HG03060 (cell line): Measurements from ENCODE around the gene MAD2L2.

Experiments
- ATAC-seq: cut with Tn5 transposase; IDR thresholded peaks from one replicate; pipeline ENCODE4 v1.9.1; 2021; ENCODE audit warnings: low read depth, moderate number of reproducible peaks; ENCODE audit not compliant: unreplicated experiment

The MAD2L2 gene

DNA sequence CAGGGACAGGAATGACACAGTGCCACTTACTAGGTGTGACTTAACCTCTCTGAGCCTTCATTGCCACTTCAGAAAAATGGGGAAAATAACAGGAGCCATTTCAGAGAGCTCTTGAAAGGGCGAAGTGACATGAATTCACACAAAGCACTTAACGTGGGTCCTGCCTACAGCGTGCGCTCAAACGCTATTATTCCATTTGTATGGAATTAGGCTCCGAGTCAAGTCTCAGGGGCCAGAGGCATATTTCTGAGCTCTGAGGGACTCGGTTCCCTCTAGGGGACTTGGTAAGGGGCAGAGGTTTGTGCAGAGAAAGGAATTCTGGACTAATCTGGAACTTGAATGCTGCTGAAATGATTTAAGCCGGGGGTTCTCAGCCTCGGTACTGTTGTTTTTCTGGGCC is 24.6 kb upstream of the MAD2L2 start:
- no peak for ATAC-seq

DNA sequence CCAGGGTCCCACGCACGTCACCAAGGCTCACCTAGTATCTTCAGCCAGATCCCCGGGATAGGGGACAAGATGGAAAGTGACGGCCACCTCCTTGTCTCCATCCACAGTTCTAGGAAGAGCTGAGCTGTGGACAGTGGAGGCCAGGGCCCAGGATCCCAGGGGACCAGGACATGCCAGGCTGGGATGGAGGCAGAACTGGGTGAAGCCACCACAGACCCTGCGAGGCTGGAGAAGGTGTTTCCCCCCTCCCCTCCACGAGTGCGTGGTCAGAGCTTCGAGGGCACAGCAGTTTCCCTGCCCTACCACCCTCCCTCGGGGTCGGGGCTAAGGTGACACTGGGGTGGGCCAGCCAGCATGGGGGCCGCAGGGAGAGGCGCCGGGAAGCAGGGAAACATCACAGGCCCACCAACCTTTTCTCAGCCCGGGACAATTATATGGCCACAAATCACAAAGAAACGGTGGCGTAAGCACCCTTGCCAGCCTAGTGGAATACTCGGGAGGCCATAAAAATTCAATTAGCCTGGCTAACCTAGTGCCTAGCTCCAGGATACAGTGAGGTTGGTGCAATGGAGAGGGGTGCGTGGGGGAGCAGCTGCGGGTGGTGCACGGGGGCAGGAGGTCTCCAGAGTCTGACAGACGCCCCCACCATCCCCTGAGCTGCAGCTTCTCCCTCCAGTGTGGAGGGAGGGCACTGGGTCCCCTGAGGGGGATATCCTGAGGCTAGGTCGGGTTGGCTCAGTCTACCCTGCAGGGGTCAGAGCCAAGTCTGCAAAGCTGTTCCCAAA is 23.9 kb upstream of the MAD2L2 start:
- ATAC-seq = no peak

DNA sequence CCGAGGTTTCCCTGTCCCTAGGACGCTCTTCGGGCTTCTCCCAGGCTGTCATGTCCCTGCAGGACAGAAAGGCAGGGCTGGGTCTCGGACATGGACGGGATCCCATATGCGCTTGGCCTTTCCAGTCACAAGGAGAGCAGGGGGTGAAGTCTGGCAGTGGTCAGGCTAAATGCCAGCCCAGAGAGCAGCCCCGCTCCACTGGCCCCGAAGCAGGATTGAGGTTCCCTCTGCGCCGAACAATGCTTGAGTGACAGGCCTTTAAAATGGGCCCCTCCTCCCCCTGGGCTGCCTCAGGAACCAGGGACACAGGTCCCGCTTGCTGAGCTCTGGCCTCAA is 23.2 kb upstream of the MAD2L2 start:
- ATAC-seq = no peak

DNA sequence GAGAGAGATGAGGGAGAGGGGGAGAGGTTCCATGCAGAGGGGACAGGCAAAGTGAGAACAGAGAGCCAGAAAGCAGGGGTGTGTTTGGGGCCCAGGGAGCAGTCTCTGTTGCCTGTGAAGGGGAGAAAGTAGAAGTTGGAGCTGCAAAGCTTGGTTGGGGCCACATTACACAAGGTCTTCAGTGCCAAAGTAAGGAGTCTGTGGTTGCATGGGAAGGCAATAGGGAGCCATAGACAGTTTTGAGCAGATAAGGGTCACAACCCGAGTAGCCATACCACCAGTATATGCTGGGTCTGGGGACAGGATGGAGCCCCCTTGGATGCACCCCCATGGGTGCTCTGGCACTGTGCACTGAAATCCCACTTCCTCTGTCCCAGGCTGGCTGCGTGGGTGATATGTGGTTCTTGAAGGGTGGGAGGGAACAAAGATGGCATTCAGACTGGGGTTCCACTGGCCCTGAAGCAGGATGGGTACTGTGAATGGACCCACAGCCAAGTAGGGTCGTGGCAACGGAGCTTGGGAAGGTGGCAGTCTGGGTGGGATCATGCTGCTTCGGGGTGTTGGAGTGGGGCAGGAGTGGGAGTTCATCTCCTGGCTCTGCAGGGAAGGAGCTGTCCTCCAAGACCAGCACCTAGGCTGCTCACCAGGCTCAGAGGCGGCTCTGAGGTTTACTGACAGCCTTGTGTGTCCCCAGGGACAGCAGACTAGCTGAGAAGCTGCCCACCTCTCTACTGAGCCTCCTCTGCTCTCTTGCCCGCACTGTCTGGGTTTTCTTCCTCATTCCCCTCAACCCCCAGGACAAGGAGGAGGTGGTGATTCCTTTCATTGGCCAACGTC is 22.6 kb upstream of the MAD2L2 start:
- no peak for ATAC-seq

DNA sequence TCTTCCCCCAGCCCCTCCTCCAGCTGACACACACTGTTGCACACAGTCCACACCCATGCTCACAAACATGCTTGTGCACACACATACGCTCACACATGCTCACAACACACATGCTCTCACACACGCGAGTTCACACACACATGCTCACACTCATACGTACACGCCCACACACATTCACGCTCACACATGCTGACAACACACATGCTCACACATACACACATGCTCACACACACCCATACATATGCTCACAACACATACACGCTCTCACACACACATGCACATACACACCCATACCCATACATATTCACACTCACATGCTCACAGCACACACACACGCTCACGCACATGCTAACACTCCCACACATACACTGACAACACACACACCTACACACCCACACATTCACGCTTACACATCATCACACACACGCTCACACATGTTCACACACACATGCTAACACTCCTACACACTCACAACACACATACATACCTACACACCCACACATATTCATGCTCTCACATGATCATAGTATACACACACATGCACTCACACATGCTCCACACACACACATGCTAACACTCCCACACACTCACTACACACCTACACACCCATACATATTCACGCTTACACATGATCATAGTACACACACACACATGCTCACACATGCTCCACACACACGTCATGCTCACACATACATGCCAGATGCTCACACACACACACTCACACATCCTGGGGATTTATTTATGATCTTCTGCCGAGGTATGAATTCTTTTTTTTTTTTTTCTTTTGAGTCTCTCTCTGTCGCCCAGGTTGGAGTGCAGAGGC is 21.2 kb upstream of the MAD2L2 start:
- no peak for ATAC-seq

DNA sequence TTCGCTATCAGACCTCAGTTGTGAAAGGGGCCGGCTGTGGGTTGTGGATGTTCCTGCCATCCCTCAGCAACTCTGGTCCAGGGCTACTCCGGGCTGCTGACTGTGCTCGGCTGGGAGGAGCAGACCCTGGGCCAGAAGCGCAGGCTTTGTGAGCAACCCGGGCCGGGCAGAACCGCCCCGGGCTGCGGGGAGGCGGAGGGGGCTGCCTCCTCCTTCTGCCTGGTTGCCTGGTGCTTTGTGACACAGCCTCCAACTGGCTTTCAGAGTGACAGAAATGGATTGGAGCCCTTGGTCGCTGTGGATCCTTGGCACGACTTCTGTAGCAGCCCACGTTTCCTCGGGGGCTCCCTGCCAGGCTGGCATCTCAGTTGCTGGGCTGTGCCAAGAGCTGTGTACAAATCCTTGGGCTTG is 20.6 kb upstream of the MAD2L2 start:
- no peak for ATAC-seq

DNA sequence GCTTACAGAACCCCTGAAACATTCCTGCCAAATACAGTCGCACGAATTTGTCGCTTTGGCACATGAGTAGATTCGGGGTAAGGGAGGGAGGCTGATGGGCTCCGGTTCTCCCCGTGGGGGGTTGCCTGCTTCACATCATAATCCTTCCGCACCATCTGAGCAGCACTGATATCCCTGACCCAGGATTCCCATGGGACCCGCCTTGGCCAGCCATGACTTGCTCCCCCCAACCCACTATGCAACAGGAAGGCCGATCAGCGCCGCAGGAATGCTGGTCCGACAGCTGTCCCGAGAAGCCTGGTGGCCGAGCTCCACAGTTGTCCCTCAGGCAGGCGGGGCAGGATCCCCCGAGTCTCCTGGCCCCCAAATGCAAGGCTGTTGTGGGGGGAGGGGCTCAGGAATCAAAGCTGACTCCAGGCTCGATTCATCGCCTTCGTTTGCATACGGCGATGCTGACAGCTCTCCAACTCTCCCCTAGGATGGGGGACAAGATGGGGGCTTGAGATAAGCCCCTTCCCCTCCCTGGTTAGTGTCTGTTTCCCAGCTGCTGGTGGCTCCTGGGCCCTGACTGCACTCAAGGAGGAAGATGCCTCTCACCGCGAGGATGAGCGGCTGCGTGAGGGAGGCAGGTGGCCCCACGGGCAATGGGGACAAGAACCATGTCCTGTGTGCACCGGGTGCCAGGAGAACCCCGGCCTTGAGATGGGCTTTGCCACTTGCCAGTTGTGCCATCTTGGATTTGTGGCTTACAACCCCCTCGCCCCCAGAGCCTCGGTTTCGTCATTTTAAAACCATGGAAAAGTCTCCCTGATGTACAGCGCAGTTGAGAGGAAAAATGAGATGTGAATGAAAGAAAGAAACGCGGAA is 19.9 kb upstream of the MAD2L2 start:
- ATAC-seq = no peak

DNA sequence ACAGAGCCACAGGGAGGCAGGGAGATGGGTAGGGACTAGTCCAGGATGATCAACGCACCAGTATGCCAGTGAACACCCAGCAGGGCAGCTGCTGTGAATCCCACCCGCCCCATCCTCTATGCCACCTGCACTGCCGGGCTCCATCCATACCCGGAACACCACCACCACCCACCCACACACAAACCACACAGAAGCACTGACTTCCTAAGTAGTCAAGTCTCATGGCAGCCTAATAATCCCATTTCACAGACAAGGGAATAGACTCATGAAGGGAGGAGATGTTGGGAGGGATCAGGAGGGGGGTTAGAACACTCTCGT is 16.9 kb upstream of the MAD2L2 start:
- no peak for ATAC-seq

DNA sequence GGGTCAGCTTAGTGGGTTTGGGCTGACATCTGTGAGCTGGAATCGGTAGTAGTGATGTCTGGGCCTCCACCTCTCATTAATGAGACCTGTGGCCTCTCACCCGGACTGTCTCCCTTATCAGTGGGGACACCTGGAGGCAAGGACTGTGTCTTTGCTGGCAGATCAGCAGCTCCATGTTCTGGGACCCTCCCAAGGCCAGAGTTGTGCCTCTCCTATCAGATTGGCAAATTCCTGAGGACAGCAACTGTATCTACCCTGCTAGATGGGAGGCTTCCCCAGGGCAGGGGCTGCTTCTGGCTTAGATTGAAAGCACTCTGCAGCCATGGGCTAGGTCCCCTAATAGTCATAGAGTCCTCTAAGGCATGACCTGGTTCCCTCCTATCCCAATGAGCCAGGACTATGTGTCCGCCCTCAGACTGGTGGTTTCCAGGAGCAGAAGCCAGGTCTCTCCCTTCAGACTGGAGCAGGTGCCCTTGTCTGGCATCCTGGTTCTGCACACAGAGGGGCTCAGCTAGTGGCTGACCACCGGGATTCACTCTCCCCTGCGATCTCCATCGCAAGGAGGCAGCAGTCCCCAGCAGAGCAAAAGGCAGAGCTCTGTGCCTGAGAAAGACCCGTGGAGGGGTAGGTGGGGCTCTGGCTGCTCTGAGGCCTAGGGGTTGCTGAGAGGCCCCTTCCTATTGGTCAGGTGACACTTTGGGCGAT is 16.4 kb upstream of the MAD2L2 start:
- ATAC-seq = no peak

DNA sequence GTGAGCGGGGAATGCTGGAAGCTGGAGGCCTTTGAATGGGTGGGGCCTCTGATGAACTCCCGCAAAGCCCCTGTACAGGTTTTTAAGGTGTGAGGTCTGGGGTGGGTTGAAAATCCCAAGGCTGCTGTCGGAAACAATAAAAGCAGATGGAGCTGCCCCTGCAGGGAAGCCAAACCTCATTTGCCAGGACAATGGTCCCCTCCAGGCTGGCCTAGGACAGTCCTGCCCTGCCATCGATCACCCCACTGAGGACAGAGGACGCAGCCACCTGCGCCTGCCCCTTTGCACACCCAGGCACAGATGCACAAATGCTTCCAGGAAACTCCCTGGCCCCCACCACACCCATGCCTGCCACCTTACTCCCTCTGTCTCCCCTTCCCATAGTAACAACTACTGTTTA is 14.9 kb upstream of the MAD2L2 start:
- no peak for ATAC-seq

DNA sequence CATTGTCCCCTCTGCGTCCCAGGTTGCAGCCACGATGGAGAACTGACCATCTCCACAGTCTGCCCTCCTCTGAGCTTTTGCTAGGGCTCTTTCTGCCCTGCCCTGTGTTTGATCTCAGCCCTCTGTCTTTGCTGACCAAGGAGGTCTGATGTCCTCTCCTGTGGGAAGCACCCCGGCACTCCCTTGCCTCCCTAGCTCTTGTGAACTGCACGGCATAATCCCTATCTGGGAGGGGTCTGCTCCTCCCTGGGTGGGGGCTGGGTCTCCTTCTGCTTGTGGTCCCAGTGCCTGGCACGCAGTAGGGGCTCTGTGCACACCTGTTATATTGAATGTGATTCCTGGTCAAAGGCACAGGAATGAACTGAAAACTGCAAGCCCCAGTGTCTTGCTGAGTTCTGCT is 13.0 kb upstream of the MAD2L2 start:
- ATAC-seq = no peak

DNA sequence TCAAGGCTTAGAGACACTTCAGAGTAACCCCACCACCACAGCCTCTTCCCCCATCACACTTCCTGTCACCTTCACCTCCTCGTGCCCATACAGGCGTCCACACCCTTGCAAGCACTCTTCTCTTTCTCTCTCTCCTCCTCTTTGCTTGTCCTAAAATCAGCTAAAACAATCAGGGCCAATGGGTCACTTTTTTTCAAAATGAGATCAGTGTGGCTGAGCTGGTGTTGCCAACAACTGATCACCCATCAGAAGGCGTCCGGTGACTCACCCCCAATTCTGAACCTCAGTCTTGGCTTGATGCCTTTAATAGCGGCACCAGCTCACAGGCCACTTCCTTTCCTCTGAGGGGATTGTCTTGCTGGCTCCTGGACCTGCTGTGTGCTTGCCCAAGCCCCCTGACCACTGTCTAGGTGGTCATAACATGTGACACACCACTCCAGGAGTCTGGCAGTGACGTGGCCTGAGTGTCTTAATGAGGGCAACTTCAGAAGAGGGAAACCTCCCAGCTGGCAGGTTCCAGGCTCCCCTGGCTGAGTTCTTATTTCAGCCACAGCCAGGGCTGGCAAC is 12.2 kb upstream of the MAD2L2 start:
- ATAC-seq = no peak

DNA sequence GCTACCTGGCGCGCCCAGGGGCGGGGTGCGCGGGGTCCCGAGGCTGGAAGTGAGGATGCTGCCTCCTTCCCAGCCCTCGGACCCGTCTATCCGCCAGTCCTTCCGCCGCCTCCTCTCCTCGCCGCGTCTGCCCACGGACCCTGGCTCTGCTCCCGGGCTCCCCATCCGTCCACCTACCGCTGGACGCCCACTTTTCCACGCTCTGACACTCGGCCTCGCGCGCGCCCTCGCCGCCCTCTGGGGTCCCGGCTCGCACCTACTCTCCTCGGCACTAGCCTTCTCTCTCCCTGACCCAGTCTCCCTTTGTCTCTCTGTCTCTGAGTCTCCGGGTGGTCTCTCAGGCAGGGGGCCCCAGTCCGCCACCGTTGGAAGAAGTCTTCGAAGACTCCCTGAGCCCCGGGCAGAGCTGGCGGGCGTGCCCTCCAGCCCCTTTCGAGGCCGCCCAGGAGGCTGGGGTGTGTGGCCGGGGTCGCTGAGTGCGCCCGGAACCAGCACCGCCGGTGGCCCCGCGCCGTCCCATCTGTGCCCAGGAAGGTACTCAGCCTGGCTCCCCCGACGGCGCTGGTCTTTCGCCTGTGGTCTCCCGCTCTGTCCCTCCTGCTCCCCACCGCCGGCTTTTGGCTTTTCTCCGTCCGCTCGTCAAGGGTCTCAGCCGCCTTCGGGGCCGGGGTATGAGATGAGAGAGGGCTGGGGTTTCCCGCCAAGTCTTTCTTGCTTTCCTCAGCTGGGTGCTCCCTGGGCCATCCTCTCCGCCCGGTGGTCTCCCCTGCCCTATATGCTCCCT is 11.2 kb upstream of the MAD2L2 start:
- ATAC-seq = no peak

DNA sequence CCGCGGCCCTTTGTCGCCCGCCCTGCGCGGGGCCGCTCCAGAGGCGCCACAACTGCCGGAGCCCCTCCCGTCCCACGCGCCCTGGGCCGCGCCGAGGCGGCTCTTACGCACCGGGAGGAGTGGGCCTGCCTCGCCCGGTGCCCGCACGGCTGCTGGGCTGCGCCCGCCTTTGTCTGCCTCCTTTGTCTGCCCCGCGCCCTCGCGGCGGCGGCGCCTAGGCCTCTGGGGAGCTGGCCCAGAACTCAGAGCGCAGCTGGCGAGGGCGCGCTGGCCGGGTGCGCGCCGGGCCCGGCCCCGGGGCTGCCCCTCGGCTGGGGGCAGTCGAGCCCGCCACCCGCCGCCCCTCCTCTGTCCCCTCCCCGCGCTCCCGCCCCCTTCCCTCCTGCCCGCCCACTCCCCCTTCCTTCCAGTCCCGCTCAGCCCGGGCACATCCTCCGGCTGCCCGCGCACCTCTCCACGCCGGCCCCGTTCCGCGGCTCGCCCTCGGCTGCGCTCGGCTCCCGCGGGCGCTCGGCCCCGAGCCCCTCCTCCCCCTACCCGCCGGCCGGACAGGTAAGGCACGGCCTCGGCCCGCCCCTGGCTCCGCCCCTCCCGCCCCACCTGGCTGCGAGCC is 10.5 kb upstream of the MAD2L2 start, which contains the start of gene DRAXIN:
DRAXIN (plus strand) TSS at position 409 of the 613 bp plus-strand sequence. CDS start 14,549 bp downstream, outside the sequence.
- ATAC-seq = no peak

DNA sequence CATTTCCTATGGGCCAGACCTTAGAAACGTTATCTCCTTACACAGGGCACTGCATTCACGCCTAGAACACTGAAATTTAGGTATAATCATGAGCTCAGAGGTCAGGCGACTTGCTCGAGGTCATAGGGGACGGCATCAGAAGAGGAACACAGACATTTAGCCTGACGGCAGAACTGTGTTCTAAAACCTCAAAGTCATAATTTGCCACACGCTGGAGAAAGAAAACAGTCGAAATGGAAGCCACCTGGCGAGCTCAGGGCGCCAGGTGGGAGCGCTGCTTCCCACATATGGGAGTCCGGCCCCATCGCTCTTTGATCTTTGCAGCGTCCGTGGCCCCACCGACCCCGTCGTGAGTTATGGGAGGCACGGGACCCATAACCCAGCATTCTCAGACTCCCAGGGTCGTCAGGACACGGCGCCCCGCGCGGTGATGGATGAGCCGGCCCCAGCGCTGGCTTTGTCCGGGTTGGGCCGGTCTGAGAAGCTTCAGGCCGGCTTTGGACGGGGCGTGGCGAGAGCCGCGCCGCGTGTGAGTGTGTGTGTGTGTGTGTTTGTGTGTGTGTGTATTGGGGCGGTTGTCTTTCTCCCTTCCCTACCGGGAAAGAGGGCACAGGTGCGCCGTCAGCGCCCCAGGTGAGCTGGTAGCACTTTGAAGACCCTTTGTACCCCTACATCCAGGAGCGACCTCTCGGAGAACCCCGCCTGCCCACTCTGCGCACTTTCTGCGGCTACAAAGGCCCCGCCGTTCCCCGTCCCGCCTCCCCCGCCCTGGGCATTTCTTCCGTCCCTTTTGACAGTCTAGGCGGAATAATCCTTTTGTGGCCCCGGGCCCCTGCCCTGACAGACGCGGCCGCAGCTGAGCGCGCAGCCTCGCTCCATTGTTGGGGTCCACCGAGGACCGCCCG is 9.7 kb upstream of the MAD2L2 start:
- ATAC-seq = no peak

DNA sequence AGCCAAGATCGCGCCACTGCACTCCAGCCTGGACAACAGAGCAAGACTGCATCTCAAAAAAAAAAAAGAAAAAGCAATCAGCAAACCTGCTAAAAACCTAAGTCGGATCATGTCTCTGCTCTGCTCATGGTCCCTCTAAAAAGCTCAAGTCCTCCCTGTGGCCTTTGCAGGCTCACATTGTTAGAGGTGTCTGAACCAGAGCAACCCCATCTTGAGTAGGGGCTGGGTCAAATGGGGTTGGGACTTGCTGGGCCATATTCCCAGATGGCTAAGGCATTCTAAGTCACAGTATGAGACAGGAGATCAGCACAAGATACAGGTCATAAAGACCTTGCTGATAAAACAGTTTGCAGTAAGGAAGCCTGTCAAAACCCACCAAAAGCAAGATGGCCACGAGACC is 7.6 kb upstream of the MAD2L2 start:
- no peak for ATAC-seq

DNA sequence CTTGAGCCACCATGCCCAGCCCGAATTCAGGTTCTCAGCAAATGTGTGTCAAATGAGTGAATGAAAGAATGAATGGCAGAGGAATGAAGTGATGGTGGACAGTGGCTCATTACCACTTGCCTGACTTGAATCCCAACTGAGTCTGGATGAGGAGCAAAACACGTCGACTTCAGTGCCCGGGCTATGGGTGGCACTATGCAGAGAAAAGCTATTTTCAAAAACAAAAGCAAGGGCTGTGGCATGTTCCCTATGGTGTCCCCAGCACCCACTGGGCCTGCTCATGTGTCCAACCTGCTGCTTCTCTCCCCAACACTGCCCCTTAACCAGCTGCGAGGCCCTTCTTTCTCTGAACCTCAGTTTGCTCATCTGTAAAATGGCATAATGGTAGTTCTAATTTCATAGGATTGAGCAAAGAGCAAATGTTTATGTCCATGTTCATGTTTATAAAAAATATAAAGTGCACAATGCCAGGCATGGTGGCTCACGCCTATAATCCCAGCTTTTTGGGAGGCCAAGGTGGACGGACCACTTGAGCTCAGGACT is 4.3 kb upstream of the MAD2L2 start:
- ATAC-seq = no peak
